Measurements from ENCODE around the gene PCSK9.

DNA sequence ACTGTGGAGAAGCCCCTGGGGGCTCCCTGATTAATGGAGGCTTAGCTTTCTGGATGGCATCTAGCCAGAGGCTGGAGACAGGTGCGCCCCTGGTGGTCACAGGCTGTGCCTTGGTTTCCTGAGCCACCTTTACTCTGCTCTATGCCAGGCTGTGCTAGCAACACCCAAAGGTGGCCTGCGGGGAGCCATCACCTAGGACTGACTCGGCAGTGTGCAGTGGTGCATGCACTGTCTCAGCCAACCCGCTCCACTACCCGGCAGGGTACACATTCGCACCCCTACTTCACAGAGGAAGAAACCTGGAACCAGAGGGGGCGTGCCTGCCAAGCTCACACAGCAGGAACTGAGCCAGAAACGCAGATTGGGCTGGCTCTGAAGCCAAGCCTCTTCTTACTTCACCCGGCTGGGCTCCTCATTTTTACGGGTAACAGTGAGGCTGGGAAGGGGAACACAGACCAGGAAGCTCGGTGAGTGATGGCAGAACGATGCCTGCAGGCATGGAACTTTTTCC, 24.8 kb downstream of the PCSK9 start:
- TF ChIP-seq NPAS2 (CRISPR knock-in tag; IDR thresholded peaks at IDR 0.05; ENCODE audit: borderline replicate concordance) (no peak), PBX3 (IDR thresholded peaks at IDR 0.05) (no peak), BHLHE40 (IDR thresholded peaks at IDR 0.05; ENCODE audit: low read depth, low read length) (no peak), EP300 (IDR thresholded peaks at IDR 0.05) (no peak), RAD21 (conservative IDR thresholded peaks at IDR 0.05 in 1 of 2, IDR thresholded peaks at IDR 0.05 in 1 of 2) (no peak), POLR2A (IDR thresholded peaks at IDR 0.05; ENCODE audit: low read length) (no peak), CEBPB (IDR thresholded peaks at IDR 0.05) (no peak)
- TF ChIP-seq, protein P1, sequence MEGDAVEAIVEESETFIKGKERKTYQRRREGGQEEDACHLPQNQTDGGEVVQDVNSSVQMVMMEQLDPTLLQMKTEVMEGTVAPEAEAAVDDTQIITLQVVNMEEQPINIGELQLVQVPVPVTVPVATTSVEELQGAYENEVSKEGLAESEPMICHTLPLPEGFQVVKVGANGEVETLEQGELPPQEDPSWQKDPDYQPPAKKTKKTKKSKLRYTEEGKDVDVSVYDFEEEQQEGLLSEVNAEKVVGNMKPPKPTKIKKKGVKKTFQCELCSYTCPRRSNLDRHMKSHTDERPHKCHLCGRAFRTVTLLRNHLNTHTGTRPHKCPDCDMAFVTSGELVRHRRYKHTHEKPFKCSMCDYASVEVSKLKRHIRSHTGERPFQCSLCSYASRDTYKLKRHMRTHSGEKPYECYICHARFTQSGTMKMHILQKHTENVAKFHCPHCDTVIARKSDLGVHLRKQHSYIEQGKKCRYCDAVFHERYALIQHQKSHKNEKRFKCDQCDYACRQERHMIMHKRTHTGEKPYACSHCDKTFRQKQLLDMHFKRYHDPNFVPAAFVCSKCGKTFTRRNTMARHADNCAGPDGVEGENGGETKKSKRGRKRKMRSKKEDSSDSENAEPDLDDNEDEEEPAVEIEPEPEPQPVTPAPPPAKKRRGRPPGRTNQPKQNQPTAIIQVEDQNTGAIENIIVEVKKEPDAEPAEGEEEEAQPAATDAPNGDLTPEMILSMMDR (IDR thresholded peaks at IDR 0.05): no peak
- TF ChIP-seq, protein P2, sequence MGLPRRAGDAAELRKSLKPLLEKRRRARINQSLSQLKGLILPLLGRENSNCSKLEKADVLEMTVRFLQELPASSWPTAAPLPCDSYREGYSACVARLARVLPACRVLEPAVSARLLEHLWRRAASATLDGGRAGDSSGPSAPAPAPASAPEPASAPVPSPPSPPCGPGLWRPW (IDR thresholded peaks at IDR 0.05): no peak

All from A549 (cell line).